HEK293 (cell line): ENCODE measurements around the gene ZNF618.
A peak's percentile ranks its signal among the peaks of the same experiment; 100 is the strongest.

Experiments used
- CTCF ChIA-PET: fragments of 350-600 bp; formaldehyde crosslinking; extraction: SDS; loops from one replicate; lab custom pipeline; 2021; ENCODE audit warnings: antibody characterized with exemption; lab: Yijun Ruan, JAX
- POLR2A ChIA-PET: fragments of 300-600 bp; formaldehyde crosslinking; extraction: SDS; loops from one replicate; lab custom pipeline; 2020; ENCODE audit warnings: antibody characterized with exemption, inconsistent platforms; lab: Yijun Ruan, JAX
- H3K27ac ChIP-seq: fragments of 200-500 bp; sonication (Bioruptor generic); 2 replicates; pipeline ENCODE4 v1.5.1; 2014; ENCODE audit warnings: low read depth, low read length, control low read depth, inconsistent platforms; ENCODE audit errors: extremely low read depth
- H3K36me3 ChIP-seq, 2 experiments: fragments of 200-500 bp in 1 of 2; sonication (Bioruptor generic) in 1 of 2; 1 replicate in 1 of 2; 2 replicates in 1 of 2; pipeline ENCODE4 v1.5.1; 2014 to 2017; ENCODE audit warnings: inconsistent platforms in 2 of 2, low read length in 2 of 2; ENCODE audit not compliant: control insufficient read depth in 2 of 2, insufficient read depth in 1 of 2
- H3K4me1 ChIP-seq: fragments of 200-500 bp; sonication (Bioruptor generic); 2 replicates; pipeline ENCODE4 v1.5.1; 2014; ENCODE audit warnings: mild to moderate bottlenecking, low read length, inconsistent platforms; ENCODE audit not compliant: control insufficient read depth, insufficient read depth
- H3K4me3 ChIP-seq: 2 replicates; pipeline ENCODE4 v1.5.1; 2011; ENCODE audit warnings: low read depth, mild to moderate bottlenecking, control low read depth, low read length, moderate library complexity
- H3K9me3 ChIP-seq: fragments of 200-500 bp; sonication (Bioruptor generic); 2 replicates; pipeline ENCODE4 v1.5.1; 2014; ENCODE audit warnings: low read depth, low read length, inconsistent platforms; ENCODE audit not compliant: control insufficient read depth, insufficient read depth
- GFI1B ChIP-seq: fragments of 450-650 bp; formaldehyde crosslinking; IDR thresholded peaks from 2 replicates; pipeline ENCODE4 v1.5.1; 2016; ENCODE audit warnings: missing biosample characterization, missing genetic modification characterization
- GLIS1 ChIP-seq: fragments of 450-650 bp; formaldehyde crosslinking; IDR thresholded peaks from 2 replicates; pipeline ENCODE4 v1.5.1; 2016; ENCODE audit warnings: missing biosample characterization, missing genetic modification characterization
- GLIS2 ChIP-seq: fragments of 450-650 bp; formaldehyde crosslinking; IDR thresholded peaks from 2 replicates; pipeline ENCODE4 v1.5.1; 2016; ENCODE audit warnings: missing biosample characterization, missing genetic modification characterization
- INSM2 ChIP-seq: fragments of 450-650 bp; formaldehyde crosslinking; IDR thresholded peaks from 2 replicates; pipeline ENCODE4 v1.5.1; 2016; ENCODE audit warnings: missing biosample characterization, missing genetic modification characterization
- MZF1 ChIP-seq: fragments of 450-650 bp; formaldehyde crosslinking; IDR thresholded peaks from 2 replicates; pipeline ENCODE4 v1.5.1; 2017; ENCODE audit warnings: missing biosample characterization, missing genetic modification characterization, borderline replicate concordance
- SALL2 ChIP-seq: fragments of 450-650 bp; formaldehyde crosslinking; IDR thresholded peaks from 2 replicates; pipeline ENCODE4 v1.5.0; 2017; ENCODE audit warnings: missing biosample characterization, mild to moderate bottlenecking, missing genetic modification characterization, borderline replicate concordance
- SETDB1 ChIP-seq: IDR thresholded peaks from one replicate; pipeline ENCODE4 v1.6.1; 2017; ENCODE audit warnings: mild to moderate bottlenecking, low read length, moderate library complexity, mixed read lengths; ENCODE audit not compliant: insufficient read length
- TRIM28 ChIP-seq: IDR thresholded peaks from 2 replicates; pipeline ENCODE4 v1.6.1; 2011; ENCODE audit warnings: low read length, control low read depth, borderline replicate concordance
- ZBTB20 ChIP-seq: fragments of 450-650 bp; formaldehyde crosslinking; IDR thresholded peaks from 2 replicates; pipeline ENCODE4 v1.5.1; 2016; ENCODE audit warnings: missing biosample characterization, missing genetic modification characterization
- ZBTB48 ChIP-seq: fragments of 450-650 bp; formaldehyde crosslinking; IDR thresholded peaks from 2 replicates; pipeline ENCODE4 v1.5.1; 2016; ENCODE audit warnings: missing biosample characterization, missing genetic modification characterization
- ZBTB8A ChIP-seq: fragments of 450-650 bp; formaldehyde crosslinking; IDR thresholded peaks from 2 replicates; pipeline ENCODE4 v1.5.1; 2016; ENCODE audit warnings: missing biosample characterization, missing genetic modification characterization
- ZFP37 ChIP-seq: fragments of 450-650 bp; formaldehyde crosslinking; IDR thresholded peaks from 2 replicates; pipeline ENCODE4 v1.5.1; 2016; ENCODE audit warnings: missing biosample characterization, missing genetic modification characterization
- ZFP41 ChIP-seq: fragments of 450-650 bp; formaldehyde crosslinking; IDR thresholded peaks from 2 replicates; pipeline ENCODE4 v1.5.1; 2016; ENCODE audit warnings: missing biosample characterization, missing genetic modification characterization, borderline replicate concordance
- ZIC2 ChIP-seq: fragments of 450-650 bp; formaldehyde crosslinking; IDR thresholded peaks from 2 replicates; pipeline ENCODE4 v1.5.1; 2016; ENCODE audit warnings: missing biosample characterization, missing genetic modification characterization
- ZNF146 ChIP-seq: fragments of 450-650 bp; formaldehyde crosslinking; IDR thresholded peaks from 2 replicates; pipeline ENCODE4 v1.5.1; 2016; ENCODE audit warnings: missing biosample characterization, missing genetic modification characterization
- ZNF2 ChIP-seq: fragments of 450-650 bp; formaldehyde crosslinking; IDR thresholded peaks from 2 replicates; pipeline ENCODE4 v1.5.1; 2016; ENCODE audit warnings: missing biosample characterization, missing genetic modification characterization
- ZNF221 ChIP-seq: fragments of 450-650 bp; formaldehyde crosslinking; IDR thresholded peaks from 2 replicates; pipeline ENCODE4 v1.5.1; 2017; ENCODE audit warnings: missing biosample characterization, missing genetic modification characterization, borderline replicate concordance
- ZNF248 ChIP-seq: fragments of 450-650 bp; formaldehyde crosslinking; IDR thresholded peaks from 2 replicates; pipeline ENCODE4 v1.5.1; 2017; ENCODE audit warnings: missing biosample characterization, missing genetic modification characterization
- ZNF335 ChIP-seq: fragments of 450-650 bp; formaldehyde crosslinking; conservative IDR thresholded peaks from 2 replicates; pipeline ENCODE4 v1.5.1; 2016; ENCODE audit warnings: missing biosample characterization, missing genetic modification characterization
- ZNF362 ChIP-seq: fragments of 450-650 bp; formaldehyde crosslinking; IDR thresholded peaks from 2 replicates; pipeline ENCODE4 v1.5.1; 2016; ENCODE audit warnings: missing biosample characterization, missing genetic modification characterization
- ZNF501 ChIP-seq: fragments of 450-650 bp; formaldehyde crosslinking; IDR thresholded peaks from 2 replicates; pipeline ENCODE4 v1.5.1; 2016; ENCODE audit warnings: missing biosample characterization, missing genetic modification characterization
- ZNF514 ChIP-seq: fragments of 450-650 bp; formaldehyde crosslinking; IDR thresholded peaks from 2 replicates; pipeline ENCODE4 v1.5.1; 2016; ENCODE audit warnings: missing biosample characterization, missing genetic modification characterization
- ZNF544 ChIP-seq: fragments of 450-650 bp; formaldehyde crosslinking; IDR thresholded peaks from 2 replicates; pipeline ENCODE4 v1.5.0; 2017; ENCODE audit warnings: missing biosample characterization, missing genetic modification characterization
- ZNF677 ChIP-seq: fragments of 450-650 bp; IDR thresholded peaks from 2 replicates; pipeline ENCODE4 v1.5.0; 2018; ENCODE audit warnings: missing biosample characterization, mild to moderate bottlenecking, missing genetic modification characterization, moderate library complexity
- ZSCAN23 ChIP-seq: fragments of 450-650 bp; formaldehyde crosslinking; IDR thresholded peaks from 2 replicates; pipeline ENCODE4 v1.5.1; 2016; ENCODE audit warnings: missing biosample characterization, missing genetic modification characterization
- ZXDB ChIP-seq: fragments of 450-650 bp; formaldehyde crosslinking; IDR thresholded peaks from 2 replicates; pipeline ENCODE4 v1.5.1; 2016; ENCODE audit warnings: missing biosample characterization, missing genetic modification characterization
- TF ChIP-seq, protein P1 (sequence below): fragments of 450-650 bp; formaldehyde crosslinking; IDR thresholded peaks from 2 replicates; pipeline ENCODE4; 2016; ENCODE audit warnings: missing biosample characterization, missing genetic modification characterization
- TF ChIP-seq, protein P2 (sequence below): fragments of 450-650 bp; formaldehyde crosslinking; IDR thresholded peaks from 2 replicates; pipeline ENCODE4 v1.5.1; 2016; ENCODE audit warnings: missing biosample characterization, missing genetic modification characterization
- TF ChIP-seq, protein P3 (sequence below): fragments of 450-650 bp; formaldehyde crosslinking; optimal IDR thresholded peaks from 2 replicates; pipeline ENCODE3; 2016; ENCODE audit warnings: missing biosample characterization, mild to moderate bottlenecking, missing genetic modification characterization
- TF ChIP-seq, protein P4 (sequence below): IDR thresholded peaks from 2 replicates; pipeline ENCODE4 v1.6.1; 2011; ENCODE audit warnings: mild to moderate bottlenecking, low read depth, low read length, borderline replicate concordance

The ZNF618 gene

GRCh38 chr9:113876151-113876992, at the start of gene ZNF618:
Gene ZNF618 (plus strand): TSS chr9:113876309. CDS start chr9:113876381, 72 bp downstream.
- H3K4me1 ChIP-seq, result no peaks in the 10 kb centered on the region
- ChIA-PET CTCF (interaction anchor here (0.6 to 1.4 kb wide), 11 partner anchors 19 to 684 kb away, joined by 3 to 7 read pairs (median 3); no protein-coding TSS in a partner anchor), POLR2A (interaction anchor here (0.6 kb wide), 1 partner anchor 33 kb away, joined by 4 read pairs; no protein-coding TSS in a partner anchor)
- no peaks in the 10 kb centered on the region for H3K36me3 ChIP-seq
- no peaks in the 10 kb centered on the region for H3K9me3 ChIP-seq
- peak within 1 kb of the TSS; percentile 69 for H3K4me3 ChIP-seq
- peak within 1 kb of the TSS; percentile 71 for H3K27ac ChIP-seq
- TF ChIP-seq ZNF544 (tag by site-specific recombination) (no peak), ZNF335 (tag by site-specific recombination) (peak; percentile 73), ZNF2 (tag by site-specific recombination) (0 out of 2 replicates have a peak, but pooled peaks have one; percentile 22), GFI1B (tag by site-specific recombination) (no peak), ZNF514 (tag by site-specific recombination) (no peak), ZBTB20 (peak; percentile 67; the same call in 1 of the 2 replicates), ZNF677 (tag by site-specific recombination) (no peak), ZXDB (tag by site-specific recombination) (no peak), MZF1 (tag by site-specific recombination) (no peak), ZNF248 (tag by site-specific recombination) (no peak), ZFP37 (tag by site-specific recombination) (no peak), ZNF146 (no peak), SETDB1 (no peak), ZBTB8A (tag by site-specific recombination) (no peak), ZBTB48 (tag by site-specific recombination) (no peak), GLIS2 (tag by site-specific recombination) (peak; percentile 78), SALL2 (tag by site-specific recombination) (no peak), ZIC2 (tag by site-specific recombination) (no peak), ZNF362 (0 out of 2 replicates have a peak, but pooled peaks have one; percentile 76), ZSCAN23 (tag by site-specific recombination) (no peak), ZNF501 (tag by site-specific recombination) (no peak), GLIS1 (tag by site-specific recombination) (peak; percentile 21; the same call in 1 of the 2 replicates), TRIM28 (no peak), ZNF221 (no peak), ZFP41 (tag by site-specific recombination) (no peak), INSM2 (tag by site-specific recombination) (no peak)
- TF ChIP-seq, protein P1, sequence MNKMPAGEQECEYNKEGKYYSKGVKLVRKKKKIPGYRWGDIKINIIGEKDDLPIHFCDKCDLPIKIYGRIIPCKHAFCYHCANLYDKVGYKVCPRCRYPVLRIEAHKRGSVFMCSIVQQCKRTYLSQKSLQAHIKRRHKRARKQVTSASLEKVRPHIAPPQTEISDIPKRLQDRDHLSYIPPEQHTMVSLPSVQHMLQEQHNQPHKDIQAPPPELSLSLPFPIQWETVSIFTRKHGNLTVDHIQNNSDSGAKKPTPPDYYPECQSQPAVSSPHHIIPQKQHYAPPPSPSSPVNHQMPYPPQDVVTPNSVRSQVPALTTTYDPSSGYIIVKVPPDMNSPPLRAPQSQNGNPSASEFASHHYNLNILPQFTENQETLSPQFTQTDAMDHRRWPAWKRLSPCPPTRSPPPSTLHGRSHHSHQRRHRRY (tag by site-specific recombination), result no peak
- TF ChIP-seq, protein P2, sequence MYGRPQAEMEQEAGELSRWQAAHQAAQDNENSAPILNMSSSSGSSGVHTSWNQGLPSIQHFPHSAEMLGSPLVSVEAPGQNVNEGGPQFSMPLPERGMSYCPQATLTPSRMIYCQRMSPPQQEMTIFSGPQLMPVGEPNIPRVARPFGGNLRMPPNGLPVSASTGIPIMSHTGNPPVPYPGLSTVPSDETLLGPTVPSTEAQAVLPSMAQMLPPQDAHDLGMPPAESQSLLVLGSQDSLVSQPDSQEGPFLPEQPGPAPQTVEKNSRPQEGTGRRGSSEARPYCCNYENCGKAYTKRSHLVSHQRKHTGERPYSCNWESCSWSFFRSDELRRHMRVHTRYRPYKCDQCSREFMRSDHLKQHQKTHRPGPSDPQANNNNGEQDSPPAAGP (tag by site-specific recombination), result no peak
- TF ChIP-seq, protein P3, sequence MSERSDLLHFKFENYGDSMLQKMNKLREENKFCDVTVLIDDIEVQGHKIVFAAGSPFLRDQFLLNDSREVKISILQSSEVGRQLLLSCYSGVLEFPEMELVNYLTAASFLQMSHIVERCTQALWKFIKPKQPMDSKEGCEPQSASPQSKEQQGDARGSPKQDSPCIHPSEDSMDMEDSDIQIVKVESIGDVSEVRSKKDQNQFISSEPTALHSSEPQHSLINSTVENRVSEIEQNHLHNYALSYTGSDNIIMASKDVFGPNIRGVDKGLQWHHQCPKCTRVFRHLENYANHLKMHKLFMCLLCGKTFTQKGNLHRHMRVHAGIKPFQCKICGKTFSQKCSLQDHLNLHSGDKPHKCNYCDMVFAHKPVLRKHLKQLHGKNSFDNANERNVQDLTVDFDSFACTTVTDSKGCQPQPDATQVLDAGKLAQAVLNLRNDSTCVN, result peak; percentile 27
- TF ChIP-seq, protein P4, sequence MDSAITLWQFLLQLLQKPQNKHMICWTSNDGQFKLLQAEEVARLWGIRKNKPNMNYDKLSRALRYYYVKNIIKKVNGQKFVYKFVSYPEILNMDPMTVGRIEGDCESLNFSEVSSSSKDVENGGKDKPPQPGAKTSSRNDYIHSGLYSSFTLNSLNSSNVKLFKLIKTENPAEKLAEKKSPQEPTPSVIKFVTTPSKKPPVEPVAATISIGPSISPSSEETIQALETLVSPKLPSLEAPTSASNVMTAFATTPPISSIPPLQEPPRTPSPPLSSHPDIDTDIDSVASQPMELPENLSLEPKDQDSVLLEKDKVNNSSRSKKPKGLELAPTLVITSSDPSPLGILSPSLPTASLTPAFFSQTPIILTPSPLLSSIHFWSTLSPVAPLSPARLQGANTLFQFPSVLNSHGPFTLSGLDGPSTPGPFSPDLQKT, result no peak
